ENCODE data around the gene TMEM203. TPM values are rescaled to one million over a fixed set of nuclear protein-coding genes. Genes with fewer than 3 reads are reported as not detected.

Gene TMEM203
- total and polyA plus RNA-seq, 2 of the 13 experiments (the other 11 are each of a cell fraction or from before 2014, with no cell fraction given) = 23.4 to 36.7 TPM

GRCh38 chr9:137241490-137242268 lies 36.2 kb upstream of the TMEM203 start (continued):
- TF ChIP-seq YEATS4 (CRISPR knock-in tag; IDR thresholded peaks at IDR 0.05; ENCODE audit: borderline replicate concordance) (no peak), PRDM10 (CRISPR knock-in tag; IDR thresholded peaks at IDR 0.05; ENCODE audit: low read depth) (no peak), HNRNPLL (IDR thresholded peaks at IDR 0.05; ENCODE audit: low read depth, low read length, poor library complexity, severe bottlenecking) (peak; percentile 61), ZNF7 (CRISPR knock-in tag; IDR thresholded peaks at IDR 0.05) (no peak), EZH2 (conservative IDR thresholded peaks at IDR 0.05; ENCODE audit: low read depth, low read length) (no peak), NFYC (CRISPR knock-in tag; IDR thresholded peaks at IDR 0.05) (no peak), HNF1B (CRISPR knock-in tag; IDR thresholded peaks at IDR 0.05) (no peak; the same call in 1 of the 2 replicates), ZNF713 (CRISPR knock-in tag; IDR thresholded peaks at IDR 0.05) (no peak), HCFC1 (IDR thresholded peaks at IDR 0.05; ENCODE audit: low read depth, low read length) (no peak), REXO4 (CRISPR knock-in tag; IDR thresholded peaks at IDR 0.05; ENCODE audit: borderline replicate concordance) (no peak), MLLT10 (CRISPR knock-in tag; IDR thresholded peaks at IDR 0.05) (no peak), SNAPC2 (CRISPR knock-in tag; IDR thresholded peaks at IDR 0.05) (no peak), ELF1 (CRISPR knock-in tag; IDR thresholded peaks at IDR 0.05) (no peak), ZBTB3 (CRISPR knock-in tag; IDR thresholded peaks at IDR 0.05; ENCODE audit: borderline replicate concordance, low read depth) (no peak), EP300 (IDR thresholded peaks at IDR 0.05; ENCODE audit: low read depth in 2 of 2, low read length in 2 of 2) (no peak), EP300 (CRISPR knock-in tag; IDR thresholded peaks at IDR 0.05; ENCODE audit: borderline replicate concordance) (no peak), ZNF746 (CRISPR knock-in tag; IDR thresholded peaks at IDR 0.05) (no peak), ZNF839 (CRISPR knock-in tag; IDR thresholded peaks at IDR 0.05; ENCODE audit: borderline replicate concordance) (no peak), NCOR1 (IDR thresholded peaks at IDR 0.05; ENCODE audit: borderline replicate concordance, low read length) (no peak), ZNF30 (CRISPR knock-in tag; IDR thresholded peaks at IDR 0.05) (no peak), PRPF4 (IDR thresholded peaks at IDR 0.05; ENCODE audit: low read depth, low read length, poor library complexity, severe bottlenecking) (no peak), STAT5B (CRISPR knock-in tag; IDR thresholded peaks at IDR 0.05) (no peak), KLF15 (CRISPR knock-in tag; IDR thresholded peaks at IDR 0.05; ENCODE audit: borderline replicate concordance) (0 out of 2 replicates have a peak, but pooled peaks have one; percentile 52), HMG20A (CRISPR knock-in tag; IDR thresholded peaks at IDR 0.05; ENCODE audit: borderline replicate concordance) (no peak)
- TF ChIP-seq, protein P1, sequence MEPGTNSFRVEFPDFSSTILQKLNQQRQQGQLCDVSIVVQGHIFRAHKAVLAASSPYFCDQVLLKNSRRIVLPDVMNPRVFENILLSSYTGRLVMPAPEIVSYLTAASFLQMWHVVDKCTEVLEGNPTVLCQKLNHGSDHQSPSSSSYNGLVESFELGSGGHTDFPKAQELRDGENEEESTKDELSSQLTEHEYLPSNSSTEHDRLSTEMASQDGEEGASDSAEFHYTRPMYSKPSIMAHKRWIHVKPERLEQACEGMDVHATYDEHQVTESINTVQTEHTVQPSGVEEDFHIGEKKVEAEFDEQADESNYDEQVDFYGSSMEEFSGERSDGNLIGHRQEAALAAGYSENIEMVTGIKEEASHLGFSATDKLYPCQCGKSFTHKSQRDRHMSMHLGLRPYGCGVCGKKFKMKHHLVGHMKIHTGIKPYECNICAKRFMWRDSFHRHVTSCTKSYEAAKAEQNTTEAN (CRISPR knock-in tag; conservative IDR thresholded peaks at IDR 0.05) = no peak; the same call in 1 of the 2 replicates
